Panc1 (cell line): ENCODE results near the gene TNPO2.

Source experiments
- POLR2AphosphoS5 ChIP-seq: IDR thresholded peaks from 2 replicates; pipeline ENCODE4 v1.6.1; 2012; ENCODE audit warnings: mild to moderate bottlenecking, low read depth, low read length, moderate library complexity
- SIN3A ChIP-seq: IDR thresholded peaks from 2 replicates; pipeline ENCODE4 v1.6.1; 2012; ENCODE audit warnings: low read depth, mild to moderate bottlenecking, low read length, moderate library complexity, borderline replicate concordance; ENCODE audit not compliant: insufficient read depth
- TF ChIP-seq, protein P1 (sequence below), 2 experiments: IDR thresholded peaks; 2 replicates each; pipeline ENCODE4 v1.6.1; 2011 to 2012; ENCODE audit warnings: low read depth in 2 of 2, control low read depth in 1 of 2, low read length in 1 of 2, mild to moderate bottlenecking in 1 of 2, moderate library complexity in 1 of 2; ENCODE audit not compliant: insufficient read depth in 1 of 2
- TF ChIP-seq, protein P2 (sequence below): fragments of 450-650 bp; IDR thresholded peaks from 2 replicates; pipeline ENCODE4 v1.5.1; 2017; ENCODE audit warnings: mild to moderate bottlenecking

DNA sequence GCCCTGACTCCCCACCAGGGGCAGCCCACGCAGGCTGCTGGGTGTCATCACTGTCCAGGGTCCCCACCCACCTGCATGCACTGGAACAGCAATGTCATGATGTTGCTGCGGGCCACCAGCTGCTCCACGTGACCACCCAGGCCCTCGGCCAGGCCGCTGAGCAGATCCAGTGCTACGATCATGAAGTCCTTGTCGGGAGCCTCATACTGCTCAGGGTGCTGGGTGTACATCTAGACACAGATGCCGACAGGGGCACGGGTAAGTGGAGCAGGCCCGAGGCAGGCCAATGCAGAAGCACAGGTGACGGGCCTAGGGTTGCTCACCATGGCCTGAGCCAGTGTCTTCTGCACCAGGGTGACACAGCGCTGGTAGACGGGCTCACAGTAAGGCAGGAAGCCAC is 18.6 kb downstream of the TNPO2 start:
- TF ChIP-seq, protein P1, sequence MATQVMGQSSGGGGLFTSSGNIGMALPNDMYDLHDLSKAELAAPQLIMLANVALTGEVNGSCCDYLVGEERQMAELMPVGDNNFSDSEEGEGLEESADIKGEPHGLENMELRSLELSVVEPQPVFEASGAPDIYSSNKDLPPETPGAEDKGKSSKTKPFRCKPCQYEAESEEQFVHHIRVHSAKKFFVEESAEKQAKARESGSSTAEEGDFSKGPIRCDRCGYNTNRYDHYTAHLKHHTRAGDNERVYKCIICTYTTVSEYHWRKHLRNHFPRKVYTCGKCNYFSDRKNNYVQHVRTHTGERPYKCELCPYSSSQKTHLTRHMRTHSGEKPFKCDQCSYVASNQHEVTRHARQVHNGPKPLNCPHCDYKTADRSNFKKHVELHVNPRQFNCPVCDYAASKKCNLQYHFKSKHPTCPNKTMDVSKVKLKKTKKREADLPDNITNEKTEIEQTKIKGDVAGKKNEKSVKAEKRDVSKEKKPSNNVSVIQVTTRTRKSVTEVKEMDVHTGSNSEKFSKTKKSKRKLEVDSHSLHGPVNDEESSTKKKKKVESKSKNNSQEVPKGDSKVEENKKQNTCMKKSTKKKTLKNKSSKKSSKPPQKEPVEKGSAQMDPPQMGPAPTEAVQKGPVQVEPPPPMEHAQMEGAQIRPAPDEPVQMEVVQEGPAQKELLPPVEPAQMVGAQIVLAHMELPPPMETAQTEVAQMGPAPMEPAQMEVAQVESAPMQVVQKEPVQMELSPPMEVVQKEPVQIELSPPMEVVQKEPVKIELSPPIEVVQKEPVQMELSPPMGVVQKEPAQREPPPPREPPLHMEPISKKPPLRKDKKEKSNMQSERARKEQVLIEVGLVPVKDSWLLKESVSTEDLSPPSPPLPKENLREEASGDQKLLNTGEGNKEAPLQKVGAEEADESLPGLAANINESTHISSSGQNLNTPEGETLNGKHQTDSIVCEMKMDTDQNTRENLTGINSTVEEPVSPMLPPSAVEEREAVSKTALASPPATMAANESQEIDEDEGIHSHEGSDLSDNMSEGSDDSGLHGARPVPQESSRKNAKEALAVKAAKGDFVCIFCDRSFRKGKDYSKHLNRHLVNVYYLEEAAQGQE (IDR thresholded peaks at IDR 0.05; ENCODE audit: insufficient read depth in 1 of 2, low read depth in 2 of 2, low read length in 1 of 2): no peak
- TF ChIP-seq, protein P2, sequence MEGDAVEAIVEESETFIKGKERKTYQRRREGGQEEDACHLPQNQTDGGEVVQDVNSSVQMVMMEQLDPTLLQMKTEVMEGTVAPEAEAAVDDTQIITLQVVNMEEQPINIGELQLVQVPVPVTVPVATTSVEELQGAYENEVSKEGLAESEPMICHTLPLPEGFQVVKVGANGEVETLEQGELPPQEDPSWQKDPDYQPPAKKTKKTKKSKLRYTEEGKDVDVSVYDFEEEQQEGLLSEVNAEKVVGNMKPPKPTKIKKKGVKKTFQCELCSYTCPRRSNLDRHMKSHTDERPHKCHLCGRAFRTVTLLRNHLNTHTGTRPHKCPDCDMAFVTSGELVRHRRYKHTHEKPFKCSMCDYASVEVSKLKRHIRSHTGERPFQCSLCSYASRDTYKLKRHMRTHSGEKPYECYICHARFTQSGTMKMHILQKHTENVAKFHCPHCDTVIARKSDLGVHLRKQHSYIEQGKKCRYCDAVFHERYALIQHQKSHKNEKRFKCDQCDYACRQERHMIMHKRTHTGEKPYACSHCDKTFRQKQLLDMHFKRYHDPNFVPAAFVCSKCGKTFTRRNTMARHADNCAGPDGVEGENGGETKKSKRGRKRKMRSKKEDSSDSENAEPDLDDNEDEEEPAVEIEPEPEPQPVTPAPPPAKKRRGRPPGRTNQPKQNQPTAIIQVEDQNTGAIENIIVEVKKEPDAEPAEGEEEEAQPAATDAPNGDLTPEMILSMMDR: no peak
- no peak for TF ChIP-seq SIN3A
- no peak for TF ChIP-seq POLR2AphosphoS5
